NCI-H1048 (cell line): ENCODE results near the gene NRDC.
"Not testable (repeated sequence)": the region's sequence is repeated elsewhere in the genome, so short reads cannot be mapped to it uniquely, and the experiment has no call there.

Experiments used
- DNase-seq: peaks from one replicate; lab custom pipeline; 2025; lab: John Stamatoyannopoulos, UW

NRDC gene

DNA sequence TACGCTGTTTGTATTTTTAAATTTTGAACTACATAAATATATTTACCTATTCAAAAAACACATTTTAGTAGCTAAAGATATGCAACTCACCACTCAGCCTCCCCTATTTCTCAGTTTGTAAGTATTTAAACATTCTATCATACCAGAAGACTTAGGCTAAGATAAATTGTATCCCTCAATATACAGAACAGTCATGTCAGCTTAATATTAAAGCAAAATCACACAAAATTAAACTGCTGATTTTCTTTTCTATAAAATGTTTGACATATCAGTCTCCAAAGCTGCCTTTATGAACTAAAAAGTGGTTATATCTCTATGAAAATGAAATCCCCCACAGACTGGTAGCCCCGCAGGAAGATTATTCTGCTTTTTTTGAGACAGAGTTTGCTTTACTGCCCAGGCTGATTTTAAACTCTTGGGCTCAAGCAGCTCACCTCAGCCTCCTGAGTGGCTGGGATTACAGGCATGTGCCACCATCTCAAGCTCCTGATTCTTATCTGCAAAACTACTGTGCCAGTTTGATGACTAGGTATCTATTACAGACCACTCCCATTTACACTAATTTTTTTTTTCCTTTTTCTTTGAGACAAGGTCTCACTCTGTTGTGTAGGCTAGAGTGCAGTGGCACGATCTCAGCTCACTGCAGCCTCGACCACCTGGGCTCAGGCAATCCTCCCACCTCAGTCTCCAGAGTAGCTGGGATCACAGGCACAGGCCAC lies 37.6 kb downstream of the NRDC start:
- DNase-seq, result no peak

DNA sequence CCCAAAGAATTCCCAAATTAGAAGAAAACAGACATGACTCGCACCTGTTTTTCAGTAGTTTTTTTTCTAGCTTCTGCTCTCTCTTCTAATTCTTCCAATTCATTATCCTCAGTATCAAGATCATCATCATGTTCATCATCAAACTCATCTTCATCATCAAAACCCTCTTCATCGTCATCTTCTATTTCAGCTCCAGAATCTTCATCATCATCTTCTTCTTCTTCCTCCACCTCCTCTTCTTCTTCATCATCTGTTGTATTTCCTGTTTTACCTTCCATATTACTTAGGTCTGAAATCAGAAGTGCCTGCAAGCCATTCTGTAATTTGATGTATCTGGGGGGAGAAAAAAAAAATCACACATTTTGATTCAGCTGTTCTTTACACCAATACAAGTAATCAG lies 38.3 kb downstream of the NRDC start:
- no peak for DNase-seq

DNA sequence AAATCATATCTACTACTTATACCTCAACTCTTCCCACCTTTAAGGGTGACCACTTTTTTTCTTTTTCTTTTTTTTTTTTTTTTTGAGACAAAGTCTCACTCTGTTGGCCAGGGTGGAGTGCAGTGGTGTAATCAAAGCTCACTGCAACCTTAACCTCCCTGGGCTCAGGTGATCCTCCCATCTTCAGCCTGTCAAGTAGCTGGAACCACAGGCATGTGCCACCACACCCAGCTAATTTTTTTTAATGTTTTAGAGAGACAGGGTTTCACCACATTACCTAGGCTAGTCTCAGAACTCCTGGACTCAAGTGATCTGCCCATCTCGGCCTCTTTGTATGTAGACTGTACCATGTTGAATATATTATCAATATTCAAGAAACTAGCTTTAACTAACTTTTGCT lies 39.4 kb downstream of the NRDC start:
- no peak for DNase-seq

DNA sequence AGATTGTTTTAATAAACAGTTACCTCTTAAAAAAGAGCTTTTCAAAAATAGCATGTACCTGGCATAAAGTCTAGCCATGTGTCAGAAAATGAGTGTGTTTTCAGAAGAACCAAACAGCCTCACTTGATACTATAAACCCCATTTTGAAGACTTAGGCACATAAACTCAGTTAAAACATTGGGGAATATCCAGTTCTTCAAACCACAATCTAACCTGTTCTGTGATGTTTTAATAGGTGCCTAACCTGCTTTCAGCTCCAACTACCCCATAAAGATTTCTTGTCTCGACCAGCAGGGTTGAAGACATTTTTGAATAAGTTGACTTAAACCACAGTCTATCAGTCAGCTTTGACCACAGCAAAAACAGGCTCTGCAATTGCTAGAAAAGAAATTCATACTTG lies 41.3 kb downstream of the NRDC start:
- no peak for DNase-seq

DNA sequence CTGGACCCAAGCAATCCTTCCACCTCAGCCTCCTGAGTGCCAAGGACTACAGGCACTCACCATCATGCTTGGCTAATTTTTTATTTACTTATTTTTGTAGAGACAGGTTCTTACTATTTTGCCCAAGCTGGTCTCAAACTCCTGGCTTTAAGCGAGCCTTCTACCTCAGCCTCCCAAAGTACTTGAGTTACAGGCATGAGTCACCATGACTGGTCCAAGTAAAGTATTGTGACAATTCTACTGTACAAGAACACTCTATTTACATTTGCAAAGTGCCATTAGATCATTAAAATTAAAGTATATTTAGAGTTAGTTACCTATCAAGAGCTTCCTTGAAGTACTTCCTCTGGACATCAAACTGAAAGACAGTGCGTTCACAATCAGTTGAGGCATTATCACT lies 44.8 kb downstream of the NRDC start:
- DNase-seq, result no peak

DNA sequence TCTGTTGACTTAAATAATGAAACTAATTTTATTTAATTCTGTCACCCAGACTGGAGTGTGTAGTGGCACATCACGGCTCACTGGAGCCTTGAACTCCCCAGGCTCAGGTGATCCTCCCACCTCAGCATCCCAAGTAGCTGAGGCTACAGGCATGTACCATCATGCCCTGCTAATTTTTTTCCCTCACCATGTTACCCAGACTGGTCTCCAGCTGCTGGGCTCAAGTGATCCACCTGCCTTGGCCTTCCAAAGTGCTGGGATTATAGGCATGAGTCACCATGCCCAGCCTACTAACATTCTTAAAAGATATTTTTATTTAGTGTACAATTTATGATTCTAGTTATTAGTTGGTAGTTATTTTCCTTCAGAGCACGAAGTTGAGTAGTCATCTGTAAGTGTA lies 49.5 kb downstream of the NRDC start:
- DNase-seq, result no peak

DNA sequence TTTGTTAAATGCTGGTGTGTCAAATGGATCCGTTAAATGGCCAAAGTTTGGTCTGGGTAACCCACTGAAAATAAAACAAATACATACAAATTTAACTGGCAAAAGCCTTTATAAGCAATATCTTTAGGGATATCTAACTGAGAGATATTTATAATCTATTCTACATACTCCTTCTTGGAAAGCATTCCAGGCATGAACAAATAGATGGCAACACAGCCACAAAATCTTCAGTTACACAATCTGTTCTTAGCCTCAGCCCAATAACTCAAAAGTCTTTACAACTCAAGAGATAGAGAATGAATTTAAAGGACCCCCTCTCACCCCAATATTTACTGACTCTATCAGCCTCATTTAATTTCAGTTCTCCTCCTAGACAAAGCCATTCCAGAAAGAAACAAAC lies 58.7 kb downstream of the NRDC start:
- no peak for DNase-seq

DNA sequence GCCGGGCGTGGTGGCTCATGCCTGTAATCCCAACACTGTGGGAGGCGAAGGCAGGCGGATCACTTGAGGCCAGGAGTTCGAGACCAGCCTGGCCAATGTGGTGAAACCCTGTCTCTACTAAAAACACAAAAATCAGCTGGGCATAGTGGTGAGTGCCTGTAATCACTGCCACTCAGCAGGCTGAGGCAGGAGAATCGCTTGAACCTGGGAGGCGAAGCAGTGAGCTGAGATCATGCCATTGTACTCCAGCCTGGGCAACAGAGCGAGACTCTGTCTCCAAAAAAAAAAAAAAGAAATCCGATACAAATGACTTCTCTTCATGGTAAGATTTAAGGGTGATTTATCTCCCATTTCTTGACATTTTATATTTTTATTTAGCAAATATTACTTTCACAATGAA lies 59.5 kb downstream of the NRDC start:
- not testable (repeated sequence) for DNase-seq

DNA sequence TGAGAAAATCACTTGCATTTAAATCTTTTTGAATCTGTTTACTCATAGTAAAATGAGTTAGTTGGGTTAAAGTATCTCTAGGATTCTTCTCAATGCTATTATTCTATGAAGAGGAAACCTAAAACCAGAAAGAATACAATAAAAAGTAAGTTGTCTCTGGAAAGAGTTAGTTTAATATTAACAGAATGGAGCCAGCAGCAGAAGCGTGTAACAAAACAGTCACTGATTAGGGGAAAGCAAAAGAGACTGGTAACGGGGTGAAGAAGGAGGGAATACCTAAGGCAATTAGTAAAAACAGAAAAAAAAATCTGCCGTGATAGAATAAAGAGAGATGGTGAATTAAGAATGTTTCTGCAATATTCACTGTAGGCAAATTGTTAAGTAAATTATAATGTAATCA lies 60.0 kb downstream of the NRDC start:
- DNase-seq, result no peak

DNA sequence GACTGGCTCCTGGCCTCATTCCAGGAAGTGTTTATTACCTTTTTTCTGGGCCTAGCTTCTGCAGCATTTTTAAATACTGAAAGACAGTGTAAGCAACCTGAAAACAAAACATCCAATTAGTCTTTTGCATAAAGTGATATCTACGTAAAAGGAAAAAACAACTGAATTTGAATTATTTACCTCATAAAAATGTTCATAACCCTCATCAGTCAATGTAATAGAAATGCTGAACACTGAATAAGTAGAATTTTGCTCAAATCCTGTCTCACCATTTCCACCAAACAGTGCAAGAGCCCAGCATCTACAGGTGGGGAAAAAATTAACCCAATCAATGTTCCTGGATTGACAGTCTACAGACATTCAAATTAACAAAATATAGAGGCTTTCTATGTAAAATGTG lies 64.0 kb downstream of the NRDC start:
- no peak for DNase-seq

DNA sequence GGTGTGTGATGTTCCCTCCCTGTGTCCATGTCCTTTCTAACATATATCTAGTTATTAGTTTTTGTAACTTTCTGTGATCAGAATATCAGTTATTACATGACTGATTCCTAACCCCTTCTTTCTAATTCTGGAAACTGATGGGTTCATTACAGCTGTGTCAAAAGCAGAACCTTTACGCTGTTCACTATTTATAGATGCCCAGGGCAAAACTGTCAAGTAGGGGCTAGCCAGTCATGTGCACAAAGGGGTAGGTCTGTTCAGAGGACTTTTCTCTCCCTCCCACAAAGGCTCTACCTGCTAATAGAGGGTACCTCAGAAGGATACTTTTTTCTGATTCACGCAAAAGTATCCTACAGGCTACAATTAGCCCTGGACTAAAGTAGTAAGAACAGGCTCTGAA lies 79.2 kb downstream of the NRDC start:
- DNase-seq, result no peak

DNA sequence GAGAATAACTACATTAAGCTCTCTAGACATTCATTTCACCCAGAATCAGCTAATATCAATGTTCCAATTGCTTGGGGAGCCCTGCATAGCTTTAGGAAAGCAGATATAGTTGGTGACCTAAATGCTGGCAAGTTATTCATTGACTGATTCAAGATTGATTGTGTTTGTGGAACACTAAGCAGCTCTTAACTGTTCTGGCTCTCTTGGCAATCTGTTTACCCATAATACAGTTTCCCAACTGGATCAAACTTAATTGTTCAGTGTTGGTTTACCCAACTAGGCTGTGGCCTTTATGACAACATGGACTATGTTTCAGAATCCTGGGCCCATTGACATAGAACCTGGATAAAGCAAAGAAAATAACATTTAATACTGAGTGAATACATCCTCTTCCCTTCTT lies 83.7 kb downstream of the NRDC start:
- no peak for DNase-seq

DNA sequence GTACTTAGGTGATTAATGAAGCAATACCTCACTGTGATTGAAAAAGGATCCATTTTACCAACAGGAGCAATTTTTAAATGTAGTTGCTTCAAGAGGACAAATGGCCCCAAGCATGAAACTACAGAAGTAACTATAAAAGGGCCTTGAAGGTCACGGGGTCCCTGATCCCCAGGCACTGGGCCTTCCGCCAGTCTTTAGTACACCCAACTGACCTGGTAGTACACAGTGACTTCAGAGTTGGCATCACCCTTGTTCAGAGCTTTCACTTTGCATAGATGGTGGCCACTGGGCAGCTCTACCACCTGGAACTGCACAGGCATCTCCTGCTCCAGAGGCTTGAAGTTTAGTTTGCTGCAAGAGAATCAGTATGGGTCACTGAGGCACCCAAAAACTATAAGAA lies 84.3 kb downstream of the NRDC start:
- no peak for DNase-seq

DNA sequence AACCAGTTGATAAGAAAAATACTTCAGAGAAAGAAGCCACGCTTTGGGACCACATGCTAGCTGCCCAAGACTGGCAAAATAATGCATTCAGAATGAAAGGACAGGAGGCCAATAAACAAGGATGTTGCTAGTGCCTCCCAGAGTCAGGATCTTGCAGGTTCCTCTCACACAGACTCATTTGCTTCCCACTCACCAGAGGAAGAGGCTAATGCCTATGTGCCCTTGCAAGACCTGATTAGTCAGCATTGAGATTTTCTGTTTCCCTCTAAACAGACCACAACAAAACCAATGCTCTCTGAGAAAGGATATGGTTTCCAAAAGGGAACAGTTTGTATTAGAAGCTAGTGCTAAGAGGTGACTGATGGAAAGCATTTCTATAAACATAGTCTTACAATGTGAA lies 85.7 kb downstream of the NRDC start:
- DNase-seq, result no peak

DNA sequence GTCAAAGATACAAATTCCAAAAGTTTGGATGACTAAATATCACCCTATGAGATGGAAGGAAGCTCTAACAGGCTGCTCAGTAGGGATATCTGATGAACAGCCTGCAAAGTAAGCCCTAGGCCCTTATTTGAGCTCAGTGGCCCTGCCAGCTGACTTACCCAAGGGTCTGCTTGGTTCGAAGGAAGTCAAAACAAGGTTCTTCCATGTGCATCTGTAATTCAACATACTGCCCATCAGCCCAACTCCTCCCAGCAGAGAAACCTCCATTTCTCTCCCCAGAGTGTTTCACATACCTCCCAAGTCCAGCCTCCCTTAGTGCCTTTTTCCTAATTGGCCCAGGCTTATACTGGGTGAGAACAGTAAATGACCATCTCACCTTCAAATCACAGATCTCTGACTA lies 86.6 kb downstream of the NRDC start:
- DNase-seq, result no peak

DNA sequence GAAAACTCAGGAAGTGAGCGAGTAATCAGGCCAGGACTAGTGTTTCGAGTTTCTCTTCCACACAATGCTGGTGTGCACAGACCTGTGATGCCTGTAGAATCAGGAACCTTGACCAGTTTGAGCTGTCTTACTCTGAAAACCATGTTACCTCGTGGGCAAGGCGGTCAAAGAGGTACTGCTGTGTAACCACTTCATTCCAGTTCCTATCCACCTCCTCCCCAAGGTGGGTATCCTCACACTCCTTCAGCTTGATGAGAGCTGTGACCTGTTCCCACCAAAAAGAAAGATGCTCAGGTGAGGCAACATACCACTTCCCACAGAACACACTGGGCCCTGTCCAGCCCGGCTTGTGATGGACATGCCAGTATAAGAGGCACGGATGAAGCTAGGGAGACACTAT lies 88.1 kb downstream of the NRDC start:
- DNase-seq, result no peak

DNA sequence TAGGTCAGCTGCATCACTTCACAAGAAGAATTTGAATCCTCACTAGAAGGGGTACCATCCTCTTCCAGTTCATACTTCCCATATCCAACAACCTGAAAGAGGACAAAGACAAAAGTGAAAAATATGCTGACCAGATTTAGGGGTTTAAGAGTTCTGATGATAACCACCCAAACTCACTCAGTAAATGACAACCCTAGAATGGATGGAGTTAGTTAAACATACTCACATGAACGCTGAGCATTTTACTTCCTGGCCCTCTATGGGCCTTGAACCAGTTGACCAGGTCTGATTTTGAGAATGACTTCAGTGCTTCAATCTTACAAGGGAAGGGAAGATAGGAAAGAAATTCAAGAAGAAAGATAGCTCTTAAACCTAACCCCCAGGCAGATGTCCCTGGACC lies 89.2 kb downstream of the NRDC start:
- no peak for DNase-seq

DNA sequence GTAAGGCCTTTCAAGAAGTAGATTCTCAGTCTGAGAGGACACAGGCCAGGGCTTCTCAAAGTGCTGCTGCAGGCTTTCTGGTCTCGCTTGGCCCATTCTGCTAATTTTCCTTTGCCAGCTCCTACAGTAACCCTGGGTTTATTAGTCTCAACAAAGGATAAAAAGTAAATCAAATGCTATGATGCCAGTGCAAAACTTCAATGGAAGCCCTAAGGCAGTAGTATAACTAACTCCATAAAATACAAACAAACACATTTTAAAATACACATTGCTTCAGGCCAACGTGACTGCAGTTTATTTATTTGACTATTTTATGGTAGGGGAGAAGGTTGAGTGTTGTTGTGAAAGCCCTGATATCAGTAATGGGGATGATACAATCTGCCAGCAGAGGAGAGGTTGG lies 89.6 kb downstream of the NRDC start:
- DNase-seq, result no peak

DNA sequence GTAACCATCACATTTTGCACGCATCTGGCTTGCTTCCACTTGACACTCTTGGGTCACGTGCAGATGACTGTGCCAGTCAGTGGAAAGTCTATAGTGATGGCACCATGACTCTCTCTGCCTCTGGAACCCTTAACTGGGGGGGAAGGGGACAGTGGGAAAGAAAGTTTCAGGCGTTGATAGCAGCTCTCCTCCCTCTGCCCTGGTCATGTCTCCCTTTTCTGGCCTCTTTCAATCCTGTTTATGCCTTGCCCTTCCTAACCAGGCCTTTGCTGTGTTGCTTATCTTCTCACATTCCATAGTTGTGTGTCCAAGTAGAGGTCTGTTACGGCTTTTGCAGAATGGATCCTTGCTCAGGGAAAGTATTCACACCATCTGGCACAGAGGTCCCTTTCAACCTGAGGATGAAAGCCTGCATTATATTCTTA lies 93.5 kb downstream of the NRDC start:
- DNase-seq, result no peak

DNA sequence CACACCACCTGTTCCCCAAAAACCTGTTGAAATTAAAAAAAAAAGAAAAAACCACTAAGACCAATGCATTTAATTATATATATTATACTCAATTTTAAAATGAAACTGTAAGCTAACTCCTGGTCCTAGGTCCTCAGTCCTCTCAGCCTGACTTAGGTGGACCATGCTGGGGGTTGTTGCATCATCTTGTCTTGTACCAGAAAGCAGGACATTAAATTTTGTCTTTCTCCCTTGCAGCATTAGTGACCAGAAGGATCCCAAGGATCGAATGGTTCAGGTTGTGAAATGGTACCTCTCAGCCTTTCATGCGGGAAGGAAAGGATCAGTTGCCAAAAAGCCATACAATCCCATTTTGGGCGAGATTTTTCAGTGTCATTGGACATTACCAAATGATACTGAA lies 97.6 kb downstream of the NRDC start:
- no peak for DNase-seq

DNA sequence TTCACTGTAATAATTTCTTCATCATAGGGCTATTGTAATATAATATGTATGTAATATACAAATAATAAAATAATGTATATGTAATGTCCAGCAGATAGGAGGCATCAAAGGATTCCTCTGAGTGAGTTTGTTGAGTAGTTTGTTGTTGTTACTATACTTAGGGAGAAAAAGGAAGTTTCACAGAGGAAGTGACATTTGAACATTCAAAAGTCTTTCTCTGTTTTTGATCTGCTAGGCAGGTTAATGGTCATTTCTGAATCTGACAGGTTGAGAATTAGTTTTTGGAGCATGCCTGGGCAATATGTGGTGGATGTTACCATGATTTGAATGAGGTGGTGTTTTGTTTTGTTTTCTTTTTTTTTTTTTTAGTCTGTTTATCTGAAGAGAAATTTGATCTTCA lies 102.1 kb downstream of the NRDC start:
- no peak for DNase-seq

DNA sequence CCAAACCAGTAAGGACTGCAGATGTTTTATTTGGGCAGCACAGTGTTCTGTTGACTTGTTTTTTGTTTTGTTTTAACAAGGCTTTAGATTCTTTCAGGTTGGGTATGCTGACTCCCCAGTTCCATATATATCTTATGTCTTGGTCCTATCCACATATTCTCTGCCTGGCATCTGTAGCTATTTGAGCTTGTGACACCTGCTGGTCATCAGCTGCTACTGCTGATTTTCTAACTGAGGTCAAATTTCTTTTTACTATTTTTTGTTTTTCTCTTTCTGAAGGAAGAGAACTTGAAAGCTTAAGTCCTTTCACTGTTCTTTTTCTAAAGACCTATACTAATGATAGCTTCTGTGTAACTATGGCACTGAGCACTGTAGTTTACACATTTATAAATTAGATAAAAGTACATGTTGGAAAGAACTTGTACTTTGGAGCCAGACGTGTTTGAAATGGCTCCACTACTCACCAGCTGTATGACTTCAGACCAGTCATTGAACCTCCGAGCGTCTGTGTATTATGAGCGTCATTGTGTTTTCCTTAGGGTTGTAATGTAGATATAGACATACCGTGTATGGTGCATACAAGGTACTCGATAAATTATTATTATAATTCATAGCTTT lies 109.4 kb downstream of the NRDC start:
- no peak for DNase-seq

DNA sequence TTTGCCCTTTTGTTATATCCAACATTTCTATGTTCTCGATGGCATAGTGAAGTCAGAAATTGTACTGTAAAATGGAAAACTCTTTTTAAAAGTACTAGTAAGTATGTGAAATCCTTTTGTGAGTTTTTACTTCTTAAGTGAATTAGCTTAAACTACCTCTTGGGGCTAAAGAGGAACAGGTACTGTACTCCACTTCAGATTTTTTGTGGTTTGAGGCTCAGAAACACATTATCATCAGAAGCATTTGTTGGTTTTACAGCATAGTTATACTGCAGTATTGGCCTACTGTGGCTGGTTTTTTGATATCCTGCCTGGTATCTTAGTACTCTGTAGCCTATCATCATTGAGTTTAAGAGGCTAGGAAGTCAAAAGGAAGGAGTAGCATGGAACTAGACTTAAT lies 117.2 kb downstream of the NRDC start:
- no peak for DNase-seq

DNA sequence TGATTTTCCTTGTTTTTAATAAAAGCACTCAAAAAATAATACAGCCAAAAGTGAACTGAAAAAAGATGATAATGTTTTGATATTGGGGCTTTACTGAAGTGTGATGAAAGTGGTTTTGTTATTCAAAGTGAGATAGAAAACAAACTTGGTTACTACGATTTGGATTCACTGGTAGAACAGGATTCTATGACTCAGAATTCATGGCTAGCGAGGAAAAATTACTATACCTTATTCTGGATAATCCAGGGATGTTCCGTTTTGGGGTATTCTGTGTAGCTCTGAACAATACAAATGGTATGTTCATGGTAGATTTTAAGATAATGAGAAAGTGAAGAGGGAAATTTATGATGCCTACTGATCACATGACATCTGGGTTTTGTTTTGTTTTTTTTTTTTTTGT lies 117.7 kb downstream of the NRDC start:
- no peak for DNase-seq
